ENCODE measurements around the gene RAMAC. TPM values are rescaled to one million over a fixed set of nuclear protein-coding genes. Genes with fewer than 3 reads are reported as not detected.
A peak's percentile ranks its signal among the peaks of the same experiment; 100 is the strongest.
"Not testable (repeated sequence)": the region's sequence is repeated elsewhere in the genome, so short reads cannot be mapped to it uniquely, and the experiment has no call there.

The RAMAC gene
- total RNA-seq, result 30.7 to 33.0 TPM (median 32.2 TPM) in 3 replicates

- no peaks in the 10 kb centered on the region for H3K9me3 Mint-ChIP-seq
- no peak for TF ChIP-seq CTCF (IDR thresholded peaks at IDR 0.05; ENCODE audit: unreplicated experiment)
- no peaks in the 10 kb centered on the region for H3K27me3 Mint-ChIP-seq (ENCODE audit: low read depth)
- H3K4me1 Mint-ChIP-seq, result peaks cover 18% of the 10 kb centered on the region
- peaks cover 18% of the 10 kb centered on the region for H3K36me3 Mint-ChIP-seq
- H3K4me3 Mint-ChIP-seq, result peak within 1 kb of the TSS; percentile 94
- H3K27ac Mint-ChIP-seq, result peak within 1 kb of the TSS; percentile 96
- peak; percentile 81 to 88 for DNase-seq (ENCODE audit: low spot score in 2 of 2, unreplicated experiment in 2 of 2)
These were observed at the start of gene RAMAC for GRCh38 chr15:82985688-82986441. RAMAC (plus strand) TSS chr15:82986210; CDS start chr15:82989019, 2,809 bp downstream.

DNA sequence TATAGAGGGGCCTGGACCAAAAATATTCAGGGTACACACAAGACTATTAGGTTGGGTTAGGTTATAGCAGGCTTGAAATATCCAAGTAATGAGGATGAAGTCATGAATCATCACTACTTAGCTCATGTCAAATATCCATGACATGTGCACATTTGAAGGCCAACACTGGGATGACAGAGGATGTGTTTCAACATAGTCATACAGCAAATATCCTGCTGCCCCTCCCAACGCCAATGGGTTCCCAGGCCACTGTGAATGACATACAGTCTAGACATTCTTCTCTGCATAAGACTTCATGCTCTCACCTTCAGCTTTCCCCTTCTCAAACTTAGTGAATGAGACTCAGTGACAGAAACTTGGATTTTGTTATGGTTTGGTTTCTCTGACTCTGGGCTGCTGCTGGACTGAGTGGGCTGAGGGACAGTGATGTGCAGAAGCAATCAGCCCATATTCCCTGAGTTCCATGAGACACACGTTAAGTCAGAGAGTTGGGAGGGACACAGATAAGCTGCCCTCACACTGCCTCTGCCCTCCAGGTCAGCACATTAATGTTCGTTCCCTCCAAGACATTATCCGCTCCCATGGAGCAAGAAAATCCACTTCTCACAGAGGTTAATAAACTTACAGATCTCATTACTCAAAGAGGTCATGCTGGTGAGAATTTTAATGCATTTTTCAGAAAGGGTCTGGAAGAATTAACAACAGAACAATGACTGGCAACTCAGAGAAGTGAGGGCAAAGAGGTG is 48.9 kb upstream of the RAMAC start:
- DNase-seq (ENCODE audit: low spot score in 2 of 2, unreplicated experiment in 2 of 2), result no peak
- H3K4me1 Mint-ChIP-seq, result peaks cover 13% of the 10 kb centered on the region
- H3K27ac Mint-ChIP-seq, result no peak overlapping the region
- H3K4me3 Mint-ChIP-seq, result no peak overlapping the region
- H3K27me3 Mint-ChIP-seq (ENCODE audit: low read depth), result peaks cover 18% of the 10 kb centered on the region
- H3K9me3 Mint-ChIP-seq, result no peaks in the 10 kb centered on the region
- no peaks in the 10 kb centered on the region for H3K36me3 Mint-ChIP-seq
- no peak for TF ChIP-seq CTCF (IDR thresholded peaks at IDR 0.05; ENCODE audit: unreplicated experiment)

- no peaks in the 10 kb centered on the region for H3K36me3 Mint-ChIP-seq
These were observed 48.3 kb upstream of the RAMAC start for GRCh38 chr15:82937712-82938058.

DNA sequence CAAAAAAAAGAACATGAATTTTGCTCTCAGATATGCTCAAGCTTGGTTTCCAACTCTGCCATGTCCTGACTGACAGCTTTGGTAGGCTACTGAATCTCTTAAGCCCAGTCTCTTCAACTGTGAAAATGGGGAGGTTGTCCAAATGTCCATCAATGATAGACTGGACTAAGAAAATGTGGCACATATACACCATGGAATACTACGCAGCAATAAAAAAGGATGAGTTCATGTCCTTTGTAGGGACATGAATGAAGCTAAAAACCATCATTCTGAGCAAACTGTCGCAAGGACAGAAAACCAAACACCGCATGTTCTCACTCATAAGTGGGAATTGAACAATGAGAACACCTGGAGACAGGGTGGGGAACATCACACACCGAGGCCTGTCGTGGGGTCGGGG is 46.3 kb upstream of the RAMAC start:
- H3K9me3 Mint-ChIP-seq; H3K36me3 Mint-ChIP-seq; DNase-seq (ENCODE audit: low spot score in 2 of 2, unreplicated experiment in 2 of 2); H3K27ac Mint-ChIP-seq; H3K4me3 Mint-ChIP-seq: not testable (repeated sequence)
- H3K27me3 Mint-ChIP-seq (ENCODE audit: low read depth), result peaks cover 19% of the 10 kb centered on the region
- H3K4me1 Mint-ChIP-seq, result peaks cover 13% of the 10 kb centered on the region

More at GRCh38 chr15:82937712-82938058, 48.3 kb upstream of the RAMAC start:
- H3K9me3 Mint-ChIP-seq, result no peaks in the 10 kb centered on the region
- no peak for TF ChIP-seq CTCF (IDR thresholded peaks at IDR 0.05; ENCODE audit: unreplicated experiment)
- peaks cover 18% of the 10 kb centered on the region for H3K27me3 Mint-ChIP-seq (ENCODE audit: low read depth)
- H3K27ac Mint-ChIP-seq, result no peak overlapping the region
- H3K4me3 Mint-ChIP-seq, result no peak overlapping the region
- peaks cover 13% of the 10 kb centered on the region for H3K4me1 Mint-ChIP-seq
- DNase-seq (ENCODE audit: low spot score in 2 of 2, unreplicated experiment in 2 of 2), result no peak

GRCh38 chr15:82942691-82943090 is 43.3 kb upstream of the RAMAC start:
- no peak for DNase-seq (ENCODE audit: low spot score in 2 of 2, unreplicated experiment in 2 of 2)
- no peak for TF ChIP-seq CTCF (IDR thresholded peaks at IDR 0.05; ENCODE audit: unreplicated experiment)
- H3K9me3 Mint-ChIP-seq, result no peaks in the 10 kb centered on the region
- H3K4me3 Mint-ChIP-seq, result no peak overlapping the region
- H3K27ac Mint-ChIP-seq, result no peak overlapping the region
- H3K4me1 Mint-ChIP-seq, result no peaks in the 10 kb centered on the region
- H3K36me3 Mint-ChIP-seq, result no peaks in the 10 kb centered on the region
- peaks cover 27% of the 10 kb centered on the region for H3K27me3 Mint-ChIP-seq (ENCODE audit: low read depth)

GRCh38 chr15:82943176-82943575 is 42.8 kb upstream of the RAMAC start:
- Mint-ChIP-seq H3K9me3 (no peaks in the 10 kb centered on the region), H3K4me3 (no peak overlapping the region), H3K4me1 (no peaks in the 10 kb centered on the region), H3K27ac (no peak overlapping the region), H3K36me3 (no peaks in the 10 kb centered on the region), H3K27me3 (ENCODE audit: low read depth) (peaks cover 28% of the 10 kb centered on the region)
- TF ChIP-seq CTCF (IDR thresholded peaks at IDR 0.05; ENCODE audit: unreplicated experiment), result no peak
- DNase-seq (ENCODE audit: low spot score in 2 of 2, unreplicated experiment in 2 of 2), result no peak
